GM12872 (cell line): ENCODE data around the gene MEX3D.

Experiments used
- CTCF ChIP-seq: IDR thresholded peaks from 3 replicates; pipeline ENCODE4 v1.5.1; 2011; ENCODE audit warnings: low read depth, mild to moderate bottlenecking, low read length, moderate library complexity; ENCODE audit not compliant: insufficient read depth

Gene MEX3D

GRCh38 chr19:1527650-1528309 lies 40.3 kb downstream of the MEX3D start:
- no peak for TF ChIP-seq CTCF

GRCh38 chr19:1526979-1527649 lies 41.0 kb downstream of the MEX3D start:
- TF ChIP-seq CTCF: no peak

GRCh38 chr19:1526066-1526778 lies 41.9 kb downstream of the MEX3D start:
- no peak for TF ChIP-seq CTCF

- no peak for TF ChIP-seq CTCF
These were observed 42.8 kb downstream of the MEX3D start for GRCh38 chr19:1525343-1525742.

- no peak for TF ChIP-seq CTCF
These were observed 43.2 kb downstream of the MEX3D start for GRCh38 chr19:1524972-1525325.

- TF ChIP-seq CTCF: no peak
These were observed 43.7 kb downstream of the MEX3D start for GRCh38 chr19:1524287-1524971.
